GM12892 (cell line): ENCODE results near the gene HMCN2.

Experiments
- POLR2A ChIP-seq: IDR thresholded peaks from 2 replicates; pipeline ENCODE4 v1.6.1; 2011; ENCODE audit warnings: low read depth, low read length, control low read depth
- POLR2AphosphoS5 ChIP-seq: IDR thresholded peaks from 2 replicates; pipeline ENCODE4 v1.6.1; 2011; ENCODE audit warnings: low read depth, low read length, control low read depth
- TAF1 ChIP-seq: IDR thresholded peaks from 2 replicates; pipeline ENCODE4 v1.6.1; 2011; ENCODE audit warnings: low read depth, mild to moderate bottlenecking, control low read depth, low read length, borderline replicate concordance

- TF ChIP-seq POLR2AphosphoS5 = no peak
- TF ChIP-seq POLR2A = no peak
- no peak for TF ChIP-seq TAF1
Measured at GRCh38 chr9:130220352-130220751, 45.2 kb upstream of the HMCN2 start.
